ENCODE measurements around the gene GREM2.

Gene GREM2

GRCh38 chr1:240492832-240493440 is 119.0 kb downstream of the GREM2 start:
- FAIRE-seq (no peak), DNase-seq (ENCODE audit: insufficient read length, low spot score) (no peak)
- TF ChIP-seq POLR2A (IDR thresholded peaks at IDR 0.05; ENCODE audit: low read depth, low read length): no peak

GRCh38 chr1:240491796-240492195 is 120.2 kb downstream of the GREM2 start:
- DNase-seq (ENCODE audit: insufficient read length, low spot score): no peak
- no peak for TF ChIP-seq POLR2A (IDR thresholded peaks at IDR 0.05; ENCODE audit: low read depth, low read length)
- no peak for FAIRE-seq

- FAIRE-seq (no peak), DNase-seq (ENCODE audit: insufficient read length, low spot score) (peak; percentile 62)
- TF ChIP-seq POLR2A (IDR thresholded peaks at IDR 0.05; ENCODE audit: low read depth, low read length): no peak
Observed at GRCh38 chr1:240491156-240491555, 120.8 kb downstream of the GREM2 start.

GRCh38 chr1:240487493-240487892 is 124.5 kb downstream of the GREM2 start:
- FAIRE-seq (no peak), DNase-seq (ENCODE audit: insufficient read length, low spot score) (no peak)
- no peak for TF ChIP-seq POLR2A (IDR thresholded peaks at IDR 0.05; ENCODE audit: low read depth, low read length)

- DNase-seq (ENCODE audit: insufficient read length, low spot score) (no peak), FAIRE-seq (no peak)
- TF ChIP-seq POLR2A (IDR thresholded peaks at IDR 0.05; ENCODE audit: low read depth, low read length): no peak
Observed at GRCh38 chr1:240486611-240487010, 125.3 kb downstream of the GREM2 start.

- DNase-seq (ENCODE audit: insufficient read length, low spot score) (no peak), FAIRE-seq (no peak)
- TF ChIP-seq POLR2A (IDR thresholded peaks at IDR 0.05; ENCODE audit: low read depth, low read length): no peak
Observed at GRCh38 chr1:240484804-240485443, 127.0 kb downstream of the GREM2 start.

GRCh38 chr1:240478536-240478935 is 133.4 kb downstream of the GREM2 start:
- no peak for TF ChIP-seq POLR2A (IDR thresholded peaks at IDR 0.05; ENCODE audit: low read depth, low read length)
- FAIRE-seq: no peak
- no peak for DNase-seq (ENCODE audit: insufficient read length, low spot score)

- DNase-seq (ENCODE audit: insufficient read length, low spot score) (no peak), FAIRE-seq (no peak)
- no peak for TF ChIP-seq POLR2A (IDR thresholded peaks at IDR 0.05; ENCODE audit: low read depth, low read length)
Observed at GRCh38 chr1:240475832-240476231, 136.1 kb downstream of the GREM2 start.

GRCh38 chr1:240474133-240474614 is 137.8 kb downstream of the GREM2 start:
- TF ChIP-seq POLR2A (IDR thresholded peaks at IDR 0.05; ENCODE audit: low read depth, low read length): no peak
- DNase-seq (ENCODE audit: insufficient read length, low spot score) (no peak), FAIRE-seq (no peak)

- TF ChIP-seq POLR2A (IDR thresholded peaks at IDR 0.05; ENCODE audit: low read depth, low read length): no peak
- FAIRE-seq (no peak), DNase-seq (ENCODE audit: insufficient read length, low spot score) (no peak)
Observed at GRCh38 chr1:240468656-240469055, 143.3 kb downstream of the GREM2 start.

- DNase-seq (ENCODE audit: insufficient read length, low spot score) (no peak), FAIRE-seq (no peak)
- TF ChIP-seq POLR2A (IDR thresholded peaks at IDR 0.05; ENCODE audit: low read depth, low read length): no peak
Observed at GRCh38 chr1:240467895-240468294, 144.1 kb downstream of the GREM2 start.

GRCh38 chr1:240466509-240466908 is 145.4 kb downstream of the GREM2 start:
- TF ChIP-seq POLR2A (IDR thresholded peaks at IDR 0.05; ENCODE audit: low read depth, low read length): no peak
- no peak for DNase-seq (ENCODE audit: insufficient read length, low spot score)

GRCh38 chr1:240465531-240465940 is 146.4 kb downstream of the GREM2 start:
- no peak for TF ChIP-seq POLR2A (IDR thresholded peaks at IDR 0.05; ENCODE audit: low read depth, low read length)

More at GRCh38 chr1:240466509-240466908, 145.4 kb downstream of the GREM2 start:
- FAIRE-seq: no peak

GRCh38 chr1:240464099-240464498 is 147.9 kb downstream of the GREM2 start:
- FAIRE-seq: no peak
- no peak for DNase-seq (ENCODE audit: insufficient read length, low spot score)
- no peak for TF ChIP-seq POLR2A (IDR thresholded peaks at IDR 0.05; ENCODE audit: low read depth, low read length)

More at GRCh38 chr1:240465531-240465940, 146.4 kb downstream of the GREM2 start:
- FAIRE-seq: no peak
- no peak for DNase-seq (ENCODE audit: insufficient read length, low spot score)

GRCh38 chr1:240462766-240463395 is 149.1 kb downstream of the GREM2 start:
- DNase-seq (ENCODE audit: insufficient read length, low spot score) (no peak), FAIRE-seq (no peak)
- no peak for TF ChIP-seq POLR2A (IDR thresholded peaks at IDR 0.05; ENCODE audit: low read depth, low read length)

All from H54 (cell line).